IPS-18a (cell line): Measurements from ENCODE around the gene MAP2K5.
"Not testable (repeated sequence)": the region's sequence is repeated elsewhere in the genome, so short reads cannot be mapped to it uniquely, and the experiment has no call there.

ENCODE experiments used
- H3K27ac ChIP-seq: one replicate; pipeline ENCODE4 v1.5.1; 2013; ENCODE audit warnings: low read length
- H3K27me3 ChIP-seq: one replicate; pipeline ENCODE4 v1.6.1; 2013; ENCODE audit warnings: mild to moderate bottlenecking, low read length; ENCODE audit not compliant: control insufficient read depth, insufficient read depth
- H3K36me3 ChIP-seq: one replicate; pipeline ENCODE4 v1.6.1; 2013; ENCODE audit warnings: low read depth, low read length; ENCODE audit not compliant: control insufficient read depth
- H3K4me1 ChIP-seq: one replicate; pipeline ENCODE4 v1.6.1; 2013; ENCODE audit warnings: low read depth, low read length; ENCODE audit not compliant: control insufficient read depth
- H3K4me3 ChIP-seq: one replicate; pipeline ENCODE4 v1.5.1; 2013; ENCODE audit warnings: low read length
- H3K9ac ChIP-seq: one replicate; pipeline ENCODE4 v1.6.1; 2013; ENCODE audit warnings: mild to moderate bottlenecking, low read length, moderate library complexity
- H3K9me3 ChIP-seq: one replicate; pipeline ENCODE4 v1.6.1; 2013; ENCODE audit warnings: low read depth, low read length; ENCODE audit not compliant: control insufficient read depth

Gene MAP2K5

GRCh38 chr15:67641453-67641852 lies 99.0 kb downstream of the MAP2K5 start:
- peaks cover 3% of the 10 kb centered on the region for H3K4me1 ChIP-seq
- H3K27me3 ChIP-seq: no peaks in the 10 kb centered on the region
- H3K36me3 ChIP-seq: no peaks in the 10 kb centered on the region
- H3K9ac ChIP-seq: no peak overlapping the region
- no peak overlapping the region for H3K4me3 ChIP-seq
- H3K27ac ChIP-seq: no peak overlapping the region
- H3K9me3 ChIP-seq: no peaks in the 10 kb centered on the region

DNA sequence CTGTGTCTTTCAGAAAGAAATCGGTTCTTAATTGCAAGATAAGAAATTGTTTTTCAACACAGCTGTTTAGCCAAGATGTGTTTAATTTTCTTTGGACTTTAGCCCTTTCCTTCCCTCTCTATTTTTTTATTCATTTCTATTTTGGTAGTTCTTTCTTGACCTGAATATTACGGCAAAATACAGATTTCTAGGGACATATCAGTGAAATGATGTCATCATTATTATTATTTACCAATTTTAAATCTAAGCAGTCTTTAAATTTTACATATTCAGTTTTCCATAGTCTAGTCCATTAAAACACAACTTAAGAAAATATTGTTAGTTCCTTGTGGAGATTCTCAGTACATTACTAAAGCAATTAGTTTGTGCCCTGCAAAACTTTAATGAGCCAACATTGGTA lies 104.3 kb downstream of the MAP2K5 start:
- H3K4me1 ChIP-seq: no peaks in the 10 kb centered on the region
- no peaks in the 10 kb centered on the region for H3K9me3 ChIP-seq
- no peak overlapping the region for H3K4me3 ChIP-seq
- no peak overlapping the region for H3K9ac ChIP-seq
- H3K36me3 ChIP-seq: no peaks in the 10 kb centered on the region
- H3K27ac ChIP-seq: no peak overlapping the region
- H3K27me3 ChIP-seq: no peaks in the 10 kb centered on the region

DNA sequence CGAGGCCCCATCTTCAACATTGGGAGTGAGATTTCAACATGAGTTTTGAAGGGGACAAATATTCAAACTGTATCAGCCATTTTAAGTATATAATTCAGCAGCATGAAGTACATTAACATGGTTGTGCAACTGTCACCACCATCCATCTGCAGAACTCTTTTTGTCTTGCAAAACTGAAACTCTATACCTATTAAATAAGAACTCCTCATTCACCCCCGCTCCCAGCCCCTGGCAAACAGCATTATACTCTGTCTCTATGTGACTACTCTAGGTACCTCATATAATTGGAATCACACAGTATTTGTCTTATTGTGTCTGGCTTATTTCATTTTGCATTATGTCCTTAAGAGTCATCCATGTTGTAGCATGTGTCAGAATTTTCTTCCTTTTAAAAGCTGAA lies 110.1 kb downstream of the MAP2K5 start:
- Histone ChIP-seq H3K36me3 (no peaks in the 10 kb centered on the region), H3K27ac (no peak overlapping the region), H3K9me3 (peaks cover 5% of the 10 kb centered on the region), H3K4me1 (no peaks in the 10 kb centered on the region), H3K9ac (no peak overlapping the region), H3K4me3 (no peak overlapping the region), H3K27me3 (no peaks in the 10 kb centered on the region)

DNA sequence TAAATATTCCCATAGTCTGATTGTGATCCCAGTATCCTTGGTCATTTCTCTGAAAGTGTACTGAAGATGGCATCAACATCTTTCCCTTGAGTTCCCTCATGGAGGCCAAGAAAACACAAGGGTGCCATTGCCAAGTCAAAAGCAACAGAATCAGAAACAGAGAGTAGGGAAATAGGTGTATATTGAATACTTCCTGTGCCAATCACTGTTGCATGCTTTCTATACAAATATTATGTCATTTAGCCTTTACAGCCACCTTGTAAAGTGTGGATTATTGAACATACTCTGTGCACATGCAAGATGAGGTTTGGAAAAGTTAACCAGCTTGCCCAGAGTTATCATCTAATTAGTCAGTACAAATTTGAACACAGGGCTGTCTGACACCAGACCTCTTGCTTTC lies 117.9 kb downstream of the MAP2K5 start:
- Histone ChIP-seq H3K4me1 (no peaks in the 10 kb centered on the region), H3K4me3 (no peak overlapping the region), H3K9ac (no peak overlapping the region), H3K27me3 (no peaks in the 10 kb centered on the region), H3K27ac (no peak overlapping the region), H3K36me3 (no peaks in the 10 kb centered on the region), H3K9me3 (no peaks in the 10 kb centered on the region)

GRCh38 chr15:67660874-67661606 lies 118.5 kb downstream of the MAP2K5 start:
- no peak overlapping the region for H3K27ac ChIP-seq
- H3K9me3 ChIP-seq: no peaks in the 10 kb centered on the region
- no peaks in the 10 kb centered on the region for H3K36me3 ChIP-seq
- H3K27me3 ChIP-seq: no peaks in the 10 kb centered on the region
- H3K4me3 ChIP-seq: no peak overlapping the region
- H3K4me1 ChIP-seq: no peaks in the 10 kb centered on the region
- H3K9ac ChIP-seq: no peak overlapping the region

- H3K9ac ChIP-seq: no peak overlapping the region
- H3K4me1 ChIP-seq: no peaks in the 10 kb centered on the region
- H3K27me3 ChIP-seq: no peaks in the 10 kb centered on the region
- no peaks in the 10 kb centered on the region for H3K36me3 ChIP-seq
- peaks cover 2% of the 10 kb centered on the region for H3K9me3 ChIP-seq
- H3K27ac ChIP-seq: no peak overlapping the region
- H3K4me3 ChIP-seq: no peak overlapping the region
Measured at GRCh38 chr15:67670647-67671305, 128.3 kb downstream of the MAP2K5 start.

DNA sequence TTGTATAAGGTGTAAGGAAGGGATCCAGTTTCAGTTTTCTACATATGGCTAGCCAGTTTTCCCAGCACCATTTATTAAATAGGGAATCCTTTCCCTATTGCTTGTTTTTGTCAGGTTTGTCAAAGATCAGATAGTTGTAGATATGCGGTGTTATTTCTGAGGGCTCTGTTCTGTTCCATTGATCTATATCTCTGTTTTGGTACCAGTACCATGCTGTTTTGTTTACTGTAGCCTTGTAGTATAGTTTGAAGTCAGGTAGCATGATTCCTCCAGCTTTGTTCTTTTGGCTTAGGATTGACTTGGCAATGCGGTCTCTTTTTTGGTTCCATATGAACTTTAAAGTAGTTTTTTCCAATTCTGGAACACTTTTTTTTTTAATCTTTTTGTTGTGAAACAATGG lies 130.3 kb downstream of the MAP2K5 start:
- not testable (repeated sequence) for H3K9me3 ChIP-seq, H3K27ac ChIP-seq, H3K27me3 ChIP-seq, H3K36me3 ChIP-seq, H3K4me3 ChIP-seq, H3K9ac ChIP-seq, H3K4me1 ChIP-seq

DNA sequence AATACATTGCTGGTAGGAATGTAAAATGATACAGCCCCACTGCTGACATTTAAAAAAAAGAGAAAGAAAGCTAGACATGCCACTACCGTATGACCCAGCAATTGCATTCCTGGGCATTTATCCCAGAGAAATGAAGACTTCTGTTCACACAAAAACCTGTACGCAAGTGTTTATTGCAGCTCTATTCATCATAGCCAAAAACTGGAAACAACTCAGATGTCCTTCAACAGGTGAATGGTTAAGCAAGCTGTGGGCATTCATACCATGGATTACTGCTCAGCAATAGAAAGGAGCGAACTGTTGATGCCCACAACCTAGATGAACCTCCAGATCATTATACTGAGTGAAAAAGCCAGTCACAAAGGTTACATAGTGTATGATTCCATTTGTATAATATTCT lies 132.5 kb downstream of the MAP2K5 start:
- Histone ChIP-seq H3K4me1 (no peaks in the 10 kb centered on the region), H3K36me3 (no peaks in the 10 kb centered on the region), H3K4me3 (no peak overlapping the region)

DNA sequence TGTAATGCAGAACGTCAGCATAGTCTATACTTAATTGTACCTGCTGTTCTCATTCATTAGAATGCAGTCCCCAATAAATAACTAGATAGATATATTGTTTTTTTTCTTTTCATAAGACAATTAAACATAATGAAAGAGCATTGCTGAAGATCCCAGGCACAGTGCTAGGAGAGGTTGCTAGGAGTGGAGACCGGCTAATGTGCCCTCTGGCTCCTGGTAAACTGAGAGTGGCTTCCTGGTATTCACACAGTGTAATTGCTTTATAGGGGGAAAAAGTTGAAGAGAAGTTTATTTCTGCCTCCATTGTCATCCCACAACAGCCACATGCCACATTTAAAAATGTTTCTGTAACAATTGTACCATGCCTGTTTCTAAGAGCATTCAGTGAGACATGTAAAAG lies 135.6 kb downstream of the MAP2K5 start:
- Histone ChIP-seq H3K9ac (no peak overlapping the region), H3K36me3 (no peaks in the 10 kb centered on the region), H3K27me3 (no peaks in the 10 kb centered on the region), H3K9me3 (peaks cover 1% of the 10 kb centered on the region), H3K27ac (no peak overlapping the region), H3K4me3 (no peak overlapping the region), H3K4me1 (no peaks in the 10 kb centered on the region)

More for the DNA sequence above, 132.5 kb downstream of the MAP2K5 start:
- Histone ChIP-seq H3K9ac (no peak overlapping the region), H3K9me3 (peaks cover 2% of the 10 kb centered on the region), H3K27ac (no peak overlapping the region), H3K27me3 (no peaks in the 10 kb centered on the region)

DNA sequence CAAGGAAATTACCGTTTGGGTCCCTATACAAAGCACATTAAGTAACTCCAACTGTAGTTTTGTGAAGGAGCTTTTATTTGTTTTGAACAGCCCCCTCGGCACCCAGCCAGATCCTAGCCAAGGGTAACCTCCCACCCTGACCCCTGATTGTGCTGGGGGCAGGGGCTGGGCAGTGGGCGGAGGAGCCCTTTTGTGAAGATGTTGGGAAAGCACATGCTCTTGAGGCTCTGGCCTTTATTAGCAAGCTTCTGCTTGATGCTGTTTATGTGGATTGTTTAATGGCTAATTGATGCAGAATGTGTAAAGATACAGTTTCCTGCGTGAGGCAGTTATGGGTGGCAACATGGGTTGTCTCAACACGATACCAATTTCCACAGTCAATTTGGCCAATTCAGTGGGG lies 136.5 kb downstream of the MAP2K5 start:
- Histone ChIP-seq H3K36me3 (no peaks in the 10 kb centered on the region), H3K4me3 (no peak overlapping the region), H3K27ac (no peak overlapping the region), H3K27me3 (no peaks in the 10 kb centered on the region), H3K9me3 (no peaks in the 10 kb centered on the region), H3K9ac (no peak overlapping the region), H3K4me1 (no peaks in the 10 kb centered on the region)

GRCh38 chr15:67680641-67681040 lies 138.1 kb downstream of the MAP2K5 start:
- no peak overlapping the region for H3K9ac ChIP-seq
- H3K9me3 ChIP-seq: peaks cover 9% of the 10 kb centered on the region
- no peaks in the 10 kb centered on the region for H3K27me3 ChIP-seq
- H3K27ac ChIP-seq: no peak overlapping the region
- no peak overlapping the region for H3K4me3 ChIP-seq
- no peaks in the 10 kb centered on the region for H3K36me3 ChIP-seq
- no peaks in the 10 kb centered on the region for H3K4me1 ChIP-seq

DNA sequence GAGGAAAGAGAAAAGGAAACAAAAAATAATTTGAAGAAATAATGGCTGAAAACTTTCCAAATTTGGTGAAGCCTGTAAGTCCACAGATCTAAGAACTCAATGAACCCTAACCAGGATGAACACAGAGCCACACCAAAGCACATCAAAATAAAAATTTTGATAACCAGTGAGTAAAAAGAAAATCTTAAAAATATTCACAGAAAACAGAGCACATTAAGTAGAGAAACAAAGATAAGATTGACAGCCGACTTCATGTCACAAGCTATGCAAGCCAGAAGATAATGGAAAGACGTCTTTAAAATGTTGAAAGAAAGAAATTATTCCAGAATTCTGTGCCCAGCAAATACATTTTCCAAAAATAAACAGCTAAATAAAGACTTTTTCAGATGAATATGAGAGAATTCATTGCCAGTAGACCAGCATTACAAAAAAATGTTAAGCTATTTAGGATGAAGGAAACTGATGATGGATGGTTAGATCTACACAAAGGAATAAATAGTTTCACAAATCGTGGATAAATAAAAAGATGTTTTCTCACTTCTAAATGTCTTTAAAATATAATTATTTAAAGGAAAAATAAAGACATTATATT lies 142.6 kb downstream of the MAP2K5 start:
- Histone ChIP-seq H3K4me1 (no peaks in the 10 kb centered on the region), H3K9ac (no peak overlapping the region), H3K4me3 (no peak overlapping the region), H3K27me3 (no peaks in the 10 kb centered on the region), H3K9me3 (peaks cover 15% of the 10 kb centered on the region), H3K27ac (no peak overlapping the region), H3K36me3 (no peaks in the 10 kb centered on the region)
